Gastrocnemius medialis (tissue), 4 donors: Measurements from ENCODE around the gene ZNF771.

Experiments used
- CTCF ChIP-seq, 5 experiments: fragments of 450-650 bp in 3 of 5; fragments of 200-600 bp in 2 of 5; sonication (generic) in 2 of 5; IDR thresholded peaks in 4 of 5; conservative IDR thresholded peaks in 1 of 5; 1 replicate in 4 of 5; 2 replicates in 1 of 5; pipeline ENCODE4 v1.5.1; 2016 to 2019; ENCODE audit warnings: antibody characterized with exemption in 5 of 5, mild to moderate bottlenecking in 3 of 5, moderate library complexity in 3 of 5
- POLR2A ChIP-seq, 2 donors: fragments of 450-650 bp; IDR thresholded peaks; one replicate each; pipeline ENCODE4 v1.6.1; 2017; ENCODE audit warnings: antibody characterized with exemption in 2 of 2, mild to moderate bottlenecking in 2 of 2, moderate library complexity in 2 of 2

GRCh38 chr16:30380803-30381208 is 26.6 kb upstream of the ZNF771 start:
- TF ChIP-seq CTCF (IDR thresholded peaks at IDR 0.05 in 4 of 5, conservative IDR thresholded peaks at IDR 0.05 in 1 of 5) (no peak), POLR2A (IDR thresholded peaks at IDR 0.05) (no peak)
